ENCODE data around the gene SLC43A2. TPM values are rescaled to one million over a fixed set of nuclear protein-coding genes. Genes with fewer than 3 reads are reported as not detected.

The SLC43A2 gene
- total RNA-seq, 1 experiment from 2014 or later: 12.9 TPM

DNA sequence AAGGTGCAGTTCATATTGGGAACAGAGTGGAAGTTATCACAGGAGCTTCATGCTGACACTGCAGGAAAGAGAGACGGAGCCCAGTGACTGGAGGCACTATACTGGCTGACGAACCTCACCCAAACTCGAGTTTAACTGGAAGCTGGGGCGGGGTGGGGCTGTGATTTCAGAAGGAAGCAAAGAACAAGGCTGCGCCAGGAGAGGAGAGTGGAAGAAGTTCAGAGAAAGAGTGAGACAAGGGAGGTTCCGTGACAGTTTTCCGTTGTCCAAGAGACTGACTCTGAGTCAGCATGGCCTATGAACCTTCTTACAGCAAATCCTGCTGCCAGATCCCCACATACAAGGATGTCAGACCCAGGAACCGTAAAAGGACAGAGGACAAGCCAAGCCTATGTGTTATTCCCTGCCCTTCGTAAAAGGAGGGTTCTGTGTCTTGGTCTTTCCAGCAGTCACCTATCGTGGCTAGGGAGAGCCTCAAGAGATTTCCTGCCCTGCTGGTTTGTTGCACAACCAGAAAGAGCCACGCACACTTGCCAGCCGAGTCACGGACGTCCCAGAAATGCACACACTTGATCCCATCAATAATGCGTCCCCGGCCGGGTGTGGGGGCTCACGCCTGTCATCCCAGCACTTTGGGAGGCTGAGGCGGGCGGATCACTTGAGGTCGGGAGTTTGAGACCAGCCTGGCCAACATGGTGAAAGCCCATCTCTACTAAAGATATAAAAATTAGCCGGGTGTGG, 71.1 kb downstream of the SLC43A2 start:
- Histone ChIP-seq H4K20me1 (ENCODE audit: control insufficient read depth, insufficient read depth, insufficient read length) (no peaks in the 10 kb centered on the region), H3K14ac (ENCODE audit: insufficient read depth, low read length) (no peak overlapping the region), H2BK15ac (ENCODE audit: low read depth, low read length) (no peak overlapping the region), H2BK120ac (ENCODE audit: low read depth, low read length, poor library complexity, severe bottlenecking) (no peak overlapping the region), H3K18ac (ENCODE audit: insufficient read length, low read depth, low read length) (no peak overlapping the region), H3T11ph (ENCODE audit: low read length) (no peak overlapping the region), H2BK20ac (ENCODE audit: low read depth, low read length, poor library complexity, severe bottlenecking) (no peak overlapping the region), H3K4ac (ENCODE audit: low read depth, low read length) (no peak overlapping the region), H2BK5ac (ENCODE audit: insufficient read length, low read length) (no peak overlapping the region), H4K8ac (replicated peaks; ENCODE audit: insufficient read length, low read depth, low read length) (no peak overlapping the region), H2BK12ac (ENCODE audit: insufficient read length, low read depth, low read length) (no peak overlapping the region), H3K9me3 (ENCODE audit: control insufficient read depth, low read depth, low read length) (no peaks in the 10 kb centered on the region), H3K79me2 (ENCODE audit: insufficient read depth, low read length) (peaks cover 17% of the 10 kb centered on the region; the same call in 1 of the 2 replicates), H3K27me3 (ENCODE audit: insufficient read depth, low read length) (no peaks in the 10 kb centered on the region), H3K27ac (ENCODE audit: insufficient read length, low read depth, low read length) (no peak overlapping the region), H3K56ac (ENCODE audit: insufficient read length, low read depth, low read length) (no peak overlapping the region), H3K4me2 (ENCODE audit: insufficient read depth, insufficient read length, low read length) (no peak overlapping the region), H3K79me1 (ENCODE audit: insufficient read depth, low read depth, low read length, poor library complexity, severe bottlenecking) (peaks cover 19% of the 10 kb centered on the region), H2AFZ (ENCODE audit: low read length) (no peak overlapping the region), H2AK5ac (ENCODE audit: insufficient read length, low read length) (no peak overlapping the region), H4K5ac (ENCODE audit: insufficient read length, low read depth, low read length) (no peak overlapping the region), H4K91ac (ENCODE audit: insufficient read length, low read depth, low read length) (no peak overlapping the region), H3K23me2 (ENCODE audit: insufficient read length, low read depth, low read length, poor library complexity, severe bottlenecking) (peaks cover 8% of the 10 kb centered on the region), H3K23ac (ENCODE audit: insufficient read length, low read depth, low read length) (no peak overlapping the region), H3K4me1 (ENCODE audit: insufficient read depth, low read length) (0 out of 2 replicates have a peak, but pooled peaks cover 7% of the 10 kb centered on the region), H3K9ac (ENCODE audit: extremely low read depth, insufficient read length, low read length) (no peak overlapping the region)
- no peak for TF ChIP-seq CTCF (conservative IDR thresholded peaks at IDR 0.05)
- H3K4me1 Mint-ChIP-seq: peaks cover 25 to 31% of the 10 kb centered on the region in 2 experiments
- H3K27ac Mint-ChIP-seq: peak overlapping the region in 2 of 3 experiments; percentile 36 to 52; a peak in 2 of 7 replicates
- no peaks in the 10 kb centered on the region for H3K9me3 Mint-ChIP-seq
- DNase-seq: no peak
- no CpG with 5 or more reads among the region's 22 CpGs for WGBS (ENCODE audit: extremely low coverage, insufficient read length, low lambda C conversion rate)
- peaks cover 5% of the 10 kb centered on the region for H3K27me3 Mint-ChIP-seq (ENCODE audit: low read depth)
- H3K4me3 Mint-ChIP-seq: no peak overlapping the region
- H3K36me3 Mint-ChIP-seq (ENCODE audit: insufficient read depth in 1 of 3, low read depth in 3 of 3): peaks cover 6 to 33% (median 13%) of the 10 kb centered on the region in 3 experiments; a peak in 6 of 7 replicates

Measured in H9 (cell line).